ENCODE measurements around the gene CDC42BPA. TPM values are rescaled to one million over a fixed set of nuclear protein-coding genes. Genes with fewer than 3 reads are reported as not detected.
A peak's percentile ranks its signal among the peaks of the same experiment; 100 is the strongest.

The CDC42BPA gene
- total RNA-seq, 4 donors from 2014 or later: 33.3 to 92.7 (median 39.9) TPM

- DNase-seq (ENCODE audit: low spot score) (no peak), ATAC-seq (ENCODE audit: low FRiP score) (no peak)
- TF ChIP-seq, protein P1, sequence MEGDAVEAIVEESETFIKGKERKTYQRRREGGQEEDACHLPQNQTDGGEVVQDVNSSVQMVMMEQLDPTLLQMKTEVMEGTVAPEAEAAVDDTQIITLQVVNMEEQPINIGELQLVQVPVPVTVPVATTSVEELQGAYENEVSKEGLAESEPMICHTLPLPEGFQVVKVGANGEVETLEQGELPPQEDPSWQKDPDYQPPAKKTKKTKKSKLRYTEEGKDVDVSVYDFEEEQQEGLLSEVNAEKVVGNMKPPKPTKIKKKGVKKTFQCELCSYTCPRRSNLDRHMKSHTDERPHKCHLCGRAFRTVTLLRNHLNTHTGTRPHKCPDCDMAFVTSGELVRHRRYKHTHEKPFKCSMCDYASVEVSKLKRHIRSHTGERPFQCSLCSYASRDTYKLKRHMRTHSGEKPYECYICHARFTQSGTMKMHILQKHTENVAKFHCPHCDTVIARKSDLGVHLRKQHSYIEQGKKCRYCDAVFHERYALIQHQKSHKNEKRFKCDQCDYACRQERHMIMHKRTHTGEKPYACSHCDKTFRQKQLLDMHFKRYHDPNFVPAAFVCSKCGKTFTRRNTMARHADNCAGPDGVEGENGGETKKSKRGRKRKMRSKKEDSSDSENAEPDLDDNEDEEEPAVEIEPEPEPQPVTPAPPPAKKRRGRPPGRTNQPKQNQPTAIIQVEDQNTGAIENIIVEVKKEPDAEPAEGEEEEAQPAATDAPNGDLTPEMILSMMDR (IDR thresholded peaks at IDR 0.05): no peak
Observed at GRCh38 chr1:226948480-226948879, 369.8 kb downstream of the CDC42BPA start.

GRCh38 chr1:226948051-226948450 is 370.2 kb downstream of the CDC42BPA start:
- ATAC-seq (ENCODE audit: low FRiP score) (no peak), DNase-seq (ENCODE audit: low spot score) (no peak)
- TF ChIP-seq, protein P1 (IDR thresholded peaks at IDR 0.05): no peak

DNA sequence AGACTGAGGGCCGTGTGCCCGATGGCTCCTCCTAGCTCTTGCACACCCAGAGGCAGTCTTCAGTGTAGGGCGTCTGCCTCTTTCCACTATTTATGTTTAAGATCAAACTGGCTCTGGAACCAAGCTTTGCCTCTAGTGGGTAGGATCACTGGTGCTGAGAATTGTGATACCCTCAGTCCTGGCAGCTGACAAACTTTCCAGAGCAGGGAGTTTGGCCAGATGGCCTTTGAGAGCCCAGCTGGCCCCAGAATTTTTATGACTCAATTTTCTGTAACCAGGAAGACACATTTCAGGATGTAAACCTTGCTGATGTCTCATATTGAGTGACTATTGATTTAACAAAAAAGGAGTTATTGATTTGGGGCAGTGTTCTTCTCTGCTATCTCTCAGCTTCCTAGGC is 371.5 kb downstream of the CDC42BPA start:
- no peak for ATAC-seq (ENCODE audit: low FRiP score)
- no peak for DNase-seq (ENCODE audit: low spot score)
- TF ChIP-seq, protein P1 (IDR thresholded peaks at IDR 0.05): no peak

GRCh38 chr1:226946285-226946684 is 372.0 kb downstream of the CDC42BPA start:
- ATAC-seq (ENCODE audit: low FRiP score) (no peak), DNase-seq (ENCODE audit: low spot score) (no peak)
- TF ChIP-seq, protein P1 (IDR thresholded peaks at IDR 0.05): no peak

DNA sequence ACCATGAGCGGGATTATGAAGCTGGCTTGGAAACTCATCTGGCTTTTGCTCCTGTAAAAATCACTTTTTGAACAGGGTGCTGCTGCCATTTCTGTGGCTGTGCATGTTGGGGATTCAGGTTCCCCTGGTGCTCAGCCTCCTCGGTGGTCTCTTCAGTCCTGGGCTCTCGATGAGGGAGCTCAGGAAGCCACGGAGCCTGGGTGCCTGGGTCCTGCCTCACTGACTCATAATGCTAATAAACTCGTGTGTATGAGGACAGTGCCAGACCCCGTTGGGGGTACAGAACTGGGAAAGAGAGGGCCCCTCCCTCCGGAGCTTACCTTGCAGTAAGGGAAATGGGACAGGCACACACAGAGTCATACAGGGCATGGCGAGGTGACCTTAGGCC is 372.4 kb downstream of the CDC42BPA start:
- DNase-seq (ENCODE audit: low spot score) (no peak), ATAC-seq (ENCODE audit: low FRiP score) (no peak)
- TF ChIP-seq, protein P1 (IDR thresholded peaks at IDR 0.05): no peak

GRCh38 chr1:226945106-226945857 is 373.0 kb downstream of the CDC42BPA start:
- DNase-seq (ENCODE audit: low spot score) (no peak), ATAC-seq (ENCODE audit: low FRiP score) (peak; percentile 22)
- TF ChIP-seq, protein P1 (IDR thresholded peaks at IDR 0.05): no peak

DNA sequence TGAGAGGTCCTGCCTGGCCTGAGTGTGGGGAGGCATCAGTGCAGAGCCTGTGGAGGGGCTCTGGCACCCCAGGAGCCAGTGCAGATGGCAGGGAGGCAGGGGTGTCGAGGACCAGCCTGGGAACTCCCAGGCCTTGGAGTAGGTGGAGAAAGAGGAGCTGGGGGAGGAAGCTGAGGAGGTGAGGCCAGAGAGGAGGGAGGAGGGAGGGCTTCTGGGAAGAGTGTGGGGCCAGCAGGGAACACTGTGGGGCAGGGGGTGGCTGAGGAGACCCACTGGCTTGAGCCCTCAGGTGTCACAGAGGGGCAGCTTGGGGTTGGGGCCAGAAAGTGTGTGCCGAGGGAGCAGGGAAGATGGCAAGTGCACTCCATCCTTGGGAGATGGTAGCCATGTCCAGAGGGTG is 374.4 kb downstream of the CDC42BPA start:
- TF ChIP-seq, protein P1 (IDR thresholded peaks at IDR 0.05): no peak
- no peak for ATAC-seq (ENCODE audit: low FRiP score)
- no peak for DNase-seq (ENCODE audit: low spot score)

Data from omental fat pad (tissue), 4 donors.